ENCODE measurements around the gene ANO4. TPM values are rescaled to one million over a fixed set of nuclear protein-coding genes. Genes with fewer than 3 reads are reported as not detected.

Gene ANO4
- 0.78 TPM for polyA plus RNA-seq (ENCODE audit: insufficient read length)

- no peak for DNase-seq (ENCODE audit: low read depth)
Observed at GRCh38 chr12:100794441-100795173, at the start of gene ANO4. Gene ANO4 (plus strand): TSS chr12:100794776. CDS start chr12:100901786, 107,010 bp downstream.

- DNase-seq (ENCODE audit: low read depth), result no peak
Observed at GRCh38 chr12:100745378-100746071, 49.1 kb upstream of the ANO4 start.

- no peak for DNase-seq (ENCODE audit: low read depth)
Observed at GRCh38 chr12:100752841-100753240, 41.7 kb upstream of the ANO4 start.

- DNase-seq (ENCODE audit: low read depth), result no peak
Observed at GRCh38 chr12:100753837-100754236, 40.7 kb upstream of the ANO4 start.

GRCh38 chr12:100755186-100755585 is 39.4 kb upstream of the ANO4 start:
- no peak for DNase-seq (ENCODE audit: low read depth)

- DNase-seq (ENCODE audit: low read depth), result no peak
Observed at GRCh38 chr12:100758083-100758482, 36.5 kb upstream of the ANO4 start.

- DNase-seq (ENCODE audit: low read depth), result no peak
Observed at GRCh38 chr12:100767371-100767770, 27.2 kb upstream of the ANO4 start.

GRCh38 chr12:100767950-100768349 is 26.6 kb upstream of the ANO4 start:
- no peak for DNase-seq (ENCODE audit: low read depth)

GRCh38 chr12:100778967-100779590 is 15.5 kb upstream of the ANO4 start:
- no peak for DNase-seq (ENCODE audit: low read depth)

- DNase-seq (ENCODE audit: low read depth), result no peak
Observed at GRCh38 chr12:100789146-100789545, 5.4 kb upstream of the ANO4 start.

- no peak for DNase-seq (ENCODE audit: low read depth)
Observed at GRCh38 chr12:100789975-100790374, 4.6 kb upstream of the ANO4 start.

GRCh38 chr12:100790552-100790951 is 4.0 kb upstream of the ANO4 start:
- DNase-seq (ENCODE audit: low read depth), result no peak

- DNase-seq (ENCODE audit: low read depth), result no peak
Observed at GRCh38 chr12:100793182-100793581, 1.4 kb upstream of the ANO4 start.

GRCh38 chr12:100795174-100795799 is 711 bp downstream of the ANO4 start:
- DNase-seq (ENCODE audit: low read depth), result no peak

- no peak for DNase-seq (ENCODE audit: low read depth)
Observed at GRCh38 chr12:100795800-100796179, 1.2 kb downstream of the ANO4 start.

GRCh38 chr12:100796621-100797020 is 2.0 kb downstream of the ANO4 start:
- no peak for DNase-seq (ENCODE audit: low read depth)

GRCh38 chr12:100797246-100797645 is 2.7 kb downstream of the ANO4 start:
- no peak for DNase-seq (ENCODE audit: low read depth)

- DNase-seq (ENCODE audit: low read depth), result no peak
Observed at GRCh38 chr12:100797786-100798185, 3.2 kb downstream of the ANO4 start.

- DNase-seq (ENCODE audit: low read depth), result no peak
Observed at GRCh38 chr12:100798286-100799160, 3.9 kb downstream of the ANO4 start.

- DNase-seq (ENCODE audit: low read depth), result no peak
Observed at GRCh38 chr12:100799770-100800169, 5.2 kb downstream of the ANO4 start.

- no peak for DNase-seq (ENCODE audit: low read depth)
Observed at GRCh38 chr12:100800723-100801122, 6.1 kb downstream of the ANO4 start.

All from forelimb muscle (tissue), 1 donor.